ELR (cell line): ENCODE measurements around the gene AATF.

ENCODE experiments used
- DNase-seq: peaks from one replicate; pipeline ENCODE4 v3.0.0-alpha.2; 2015; ENCODE audit warnings: low read depth

AATF gene

GRCh38 chr17:37082985-37083384 lies 134.2 kb downstream of the AATF start:
- no peak for DNase-seq

- no peak for DNase-seq
These were observed 134.7 kb downstream of the AATF start for GRCh38 chr17:37083456-37083855.

- DNase-seq = no peak
These were observed 135.6 kb downstream of the AATF start for GRCh38 chr17:37084372-37084771.

DNA sequence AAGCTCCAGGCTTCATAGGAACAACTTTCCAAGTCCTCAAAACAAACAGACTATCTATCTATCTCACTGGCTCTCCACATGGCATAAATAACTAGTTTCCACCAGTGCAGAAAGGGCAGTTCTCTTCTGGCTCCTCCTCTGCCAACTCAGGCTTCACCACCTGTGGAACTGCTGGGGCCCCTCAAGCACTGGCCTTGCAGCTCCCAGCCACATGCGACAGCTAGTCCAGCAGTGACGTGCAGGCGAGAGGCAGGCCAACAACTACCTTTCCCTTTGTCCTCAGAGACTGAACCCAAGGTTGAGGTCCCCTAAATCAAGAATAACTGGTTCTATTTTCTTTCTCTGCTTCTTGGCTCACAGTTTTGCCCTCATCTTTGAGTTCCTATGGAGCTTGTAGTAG lies 137.6 kb downstream of the AATF start:
- no peak for DNase-seq

- DNase-seq = no peak
These were observed 138.2 kb downstream of the AATF start for GRCh38 chr17:37086948-37087347.

GRCh38 chr17:37087683-37088082 lies 138.9 kb downstream of the AATF start:
- no peak for DNase-seq

DNA sequence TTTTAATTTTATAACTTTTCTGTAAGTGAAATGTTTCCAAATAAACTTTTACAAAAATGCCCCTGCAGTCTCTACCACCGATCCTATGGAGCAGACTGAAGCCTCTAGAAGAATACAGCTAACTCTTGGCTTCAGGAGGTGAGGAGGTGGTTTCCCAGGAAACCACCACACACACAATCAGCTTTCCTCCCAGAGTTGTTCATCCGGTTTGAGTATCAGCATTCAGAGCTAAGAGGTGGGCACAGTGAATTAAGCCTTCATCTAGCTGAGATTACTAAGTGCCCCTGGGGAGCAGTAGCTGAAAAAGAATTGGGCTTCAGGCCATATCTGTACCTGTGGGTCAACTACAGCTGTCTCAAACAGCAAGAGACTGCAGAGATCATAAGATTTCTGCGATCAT lies 139.7 kb downstream of the AATF start:
- no peak for DNase-seq

- no peak for DNase-seq
These were observed 140.2 kb downstream of the AATF start for GRCh38 chr17:37088913-37089312.

GRCh38 chr17:37089956-37090355 lies 141.2 kb downstream of the AATF start:
- DNase-seq = no peak

DNA sequence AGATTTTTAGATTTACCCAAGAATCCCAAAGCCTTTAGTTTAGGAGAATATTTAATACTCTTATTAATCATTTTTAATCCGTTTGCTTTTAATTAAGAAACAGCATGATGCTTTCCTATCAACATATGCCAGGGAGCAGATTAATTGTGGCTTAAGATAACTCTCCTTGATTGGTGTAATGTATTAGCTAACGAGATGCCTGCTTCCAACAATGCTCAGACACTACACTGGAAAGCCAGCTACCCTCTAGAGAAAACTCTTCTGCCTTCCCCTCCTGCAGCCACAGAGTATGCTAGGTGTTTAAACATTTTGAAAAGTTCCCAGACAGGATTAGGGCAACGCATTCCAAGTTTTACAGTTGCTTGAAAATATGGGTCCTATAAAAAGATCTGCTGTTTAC lies 142.2 kb downstream of the AATF start:
- no peak for DNase-seq

DNA sequence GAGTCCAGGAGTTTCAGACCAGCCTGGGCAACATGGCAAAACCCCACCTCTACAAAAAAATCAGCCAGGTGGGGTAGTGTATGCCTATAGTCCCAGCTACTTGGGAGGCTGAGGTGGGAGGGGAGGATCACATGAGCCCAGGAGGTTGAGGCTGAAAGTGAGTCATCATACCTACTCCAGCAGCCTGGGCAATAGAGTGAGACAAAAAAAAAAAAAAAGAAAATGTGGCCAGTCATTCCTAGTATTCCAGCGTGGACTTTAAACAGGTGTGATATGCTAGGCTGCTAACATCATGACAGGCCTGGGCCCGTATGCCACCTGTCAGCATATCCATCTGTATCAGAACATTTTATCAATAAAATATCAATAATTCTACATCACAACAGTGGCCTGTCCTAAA lies 143.3 kb downstream of the AATF start:
- DNase-seq = peak; percentile 20

GRCh38 chr17:37092701-37093100 lies 143.9 kb downstream of the AATF start:
- no peak for DNase-seq

GRCh38 chr17:37094391-37094790 lies 145.6 kb downstream of the AATF start:
- DNase-seq = no peak

- DNase-seq = no peak
These were observed 147.3 kb downstream of the AATF start for GRCh38 chr17:37096071-37096470.

DNA sequence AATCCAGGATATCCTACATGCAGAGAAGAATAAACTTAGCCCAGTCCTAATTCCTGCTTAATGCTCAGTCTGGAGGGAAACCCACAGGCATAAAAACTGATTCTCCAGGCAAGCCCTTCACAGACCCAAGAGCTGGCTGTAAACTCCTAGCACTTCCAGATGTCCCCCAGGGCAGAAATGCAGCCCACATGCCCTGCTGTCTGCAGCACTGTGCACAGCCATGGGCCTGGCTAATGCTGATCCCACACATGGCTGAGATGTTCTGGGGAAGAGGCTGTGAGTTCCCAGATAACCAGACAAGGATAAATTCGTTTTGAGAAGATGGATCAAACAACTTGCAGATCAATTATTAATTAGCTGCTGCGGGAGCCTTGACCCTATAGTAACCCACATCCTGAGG lies 148.4 kb downstream of the AATF start:
- no peak for DNase-seq

GRCh38 chr17:37098152-37098551 lies 149.4 kb downstream of the AATF start:
- DNase-seq = no peak

- peak; percentile 73 for DNase-seq
These were observed 150.3 kb downstream of the AATF start for GRCh38 chr17:37098910-37099664.

- no peak for DNase-seq
These were observed 151.5 kb downstream of the AATF start for GRCh38 chr17:37100231-37100630.

GRCh38 chr17:37101306-37101705 lies 152.6 kb downstream of the AATF start:
- no peak for DNase-seq

GRCh38 chr17:37103231-37103630 lies 154.5 kb downstream of the AATF start:
- DNase-seq = no peak

GRCh38 chr17:37106049-37106448 lies 157.3 kb downstream of the AATF start:
- DNase-seq = no peak
